Activated naive CD8-positive, alpha-beta T cell treated with anti-CD3 and anti-CD28 coated beads, Interleukin-2, amount 50 U/mL, for 16 hours (primary cell): ENCODE results near the gene EDNRA.

Experiments used
- DNase-seq: peaks from one replicate; pipeline ENCODE4 v3.0.0-alpha.2; 2020; ENCODE audit warnings: low read depth, low spot score

EDNRA gene

GRCh38 chr4:147539959-147540358 is 59.1 kb downstream of the EDNRA start:
- DNase-seq, result no peak

GRCh38 chr4:147542229-147542990 is 61.5 kb downstream of the EDNRA start:
- no peak for DNase-seq

- DNase-seq, result no peak
These were observed 62.1 kb downstream of the EDNRA start for GRCh38 chr4:147543034-147543433.

GRCh38 chr4:147546349-147546748 is 65.5 kb downstream of the EDNRA start:
- no peak for DNase-seq

GRCh38 chr4:147547314-147548056 is 66.6 kb downstream of the EDNRA start:
- no peak for DNase-seq

- no peak for DNase-seq
These were observed 67.4 kb downstream of the EDNRA start for GRCh38 chr4:147548256-147548655.

GRCh38 chr4:147550626-147551246 is 69.8 kb downstream of the EDNRA start:
- DNase-seq, result no peak

- no peak for DNase-seq
These were observed 79.7 kb downstream of the EDNRA start for GRCh38 chr4:147560625-147561024.

GRCh38 chr4:147566762-147567161 is 85.9 kb downstream of the EDNRA start:
- no peak for DNase-seq

GRCh38 chr4:147567276-147567675 is 86.4 kb downstream of the EDNRA start:
- no peak for DNase-seq

- no peak for DNase-seq
These were observed 89.7 kb downstream of the EDNRA start for GRCh38 chr4:147570616-147571015.

GRCh38 chr4:147571036-147571770 is 90.3 kb downstream of the EDNRA start:
- DNase-seq, result no peak

- DNase-seq, result no peak
These were observed 95.2 kb downstream of the EDNRA start for GRCh38 chr4:147576084-147576483.

- no peak for DNase-seq
These were observed 97.2 kb downstream of the EDNRA start for GRCh38 chr4:147578051-147578476.

GRCh38 chr4:147578593-147578992 is 97.7 kb downstream of the EDNRA start:
- no peak for DNase-seq

- no peak for DNase-seq
These were observed 99.5 kb downstream of the EDNRA start for GRCh38 chr4:147580396-147580795.

- DNase-seq, result no peak
These were observed 100.9 kb downstream of the EDNRA start for GRCh38 chr4:147581606-147582350.

- no peak for DNase-seq
These were observed 101.6 kb downstream of the EDNRA start for GRCh38 chr4:147582386-147583060.

GRCh38 chr4:147583876-147584275 is 103.0 kb downstream of the EDNRA start:
- no peak for DNase-seq

- DNase-seq, result no peak
These were observed 105.1 kb downstream of the EDNRA start for GRCh38 chr4:147586032-147586431.

GRCh38 chr4:147586637-147587036 is 105.7 kb downstream of the EDNRA start:
- DNase-seq, result no peak
